Endodermal cell (in vitro differentiated cells): Measurements from ENCODE around the gene NASP. TPM values are rescaled to one million over a fixed set of nuclear protein-coding genes. Genes with fewer than 3 reads are reported as not detected.

Experiments used
- DNase-seq: peaks from one replicate; pipeline ENCODE4 v3.0.0-alpha.2; 2017
- H3K27ac ChIP-seq: 2 replicates; pipeline ENCODE4 v1.5.1; 2013; ENCODE audit warnings: mild to moderate bottlenecking, low read depth, low read length, moderate library complexity
- H3K27me3 ChIP-seq: 2 replicates; pipeline ENCODE4 v1.6.1; 2013; ENCODE audit warnings: mild to moderate bottlenecking, low read length, moderate library complexity; ENCODE audit not compliant: insufficient read depth, control insufficient read depth, poor library complexity, severe bottlenecking
- H3K36me3 ChIP-seq: 2 replicates; pipeline ENCODE4 v1.7.0; 2013; ENCODE audit warnings: mild to moderate bottlenecking, low read length, moderate library complexity; ENCODE audit not compliant: control insufficient read depth, insufficient read depth
- H3K4me1 ChIP-seq: one replicate; pipeline ENCODE4 v1.7.0; 2013; ENCODE audit warnings: low read length; ENCODE audit not compliant: control insufficient read depth, insufficient read depth
- H3K4me3 ChIP-seq: 2 replicates; pipeline ENCODE4 v1.5.1; 2013; ENCODE audit warnings: mild to moderate bottlenecking, low read length, moderate library complexity
- H3K9ac ChIP-seq: 2 replicates; pipeline ENCODE4 v1.6.1; 2013; ENCODE audit warnings: mild to moderate bottlenecking, low read length, moderate library complexity; ENCODE audit not compliant: poor library complexity, severe bottlenecking; ENCODE audit errors: extremely low read depth
- H3K9me3 ChIP-seq: 2 replicates; pipeline ENCODE4 v1.6.1; 2013; ENCODE audit warnings: mild to moderate bottlenecking, low read length, moderate library complexity; ENCODE audit not compliant: control insufficient read depth
- H3K27ac Mint-ChIP-seq: 2 replicates; pipeline ENCODE4 v1.8.0; 2020; ENCODE audit warnings: mixed read lengths
- H3K27me3 Mint-ChIP-seq: 2 replicates; pipeline ENCODE4 v1.8.0; 2021; ENCODE audit warnings: mild to moderate bottlenecking, mixed read lengths; ENCODE audit not compliant: insufficient read depth
- H3K36me3 Mint-ChIP-seq: 2 replicates; pipeline ENCODE4 v1.8.0; 2020; ENCODE audit warnings: low read depth, mixed read lengths
- H3K4me1 Mint-ChIP-seq: 2 replicates; pipeline ENCODE4 v1.8.0; 2020; ENCODE audit warnings: mixed read lengths
- H3K4me3 Mint-ChIP-seq: 2 replicates; pipeline ENCODE4 v1.8.0; 2020; ENCODE audit warnings: mild to moderate bottlenecking, moderate library complexity, mixed read lengths
- H3K9me3 Mint-ChIP-seq: 2 replicates; pipeline ENCODE4 v1.8.0; 2020; ENCODE audit warnings: mild to moderate bottlenecking, mixed read lengths
- WGBS, 2 experiments: methylation state at CpG; one replicate each; pipeline versions ENCODE4 v1.1.5 to v1.1.7; 2013; ENCODE audit warnings: missing lambda C conversion rate in 2 of 2, mixed read lengths in 1 of 2; ENCODE audit not compliant: insufficient coverage in 1 of 2, insufficient read length in 1 of 2; 5-methylcytosine and 5-hydroxymethylcytosine counted together
- total RNA-seq, 2 donors: library from RNA; stranded (reverse); fragmentation: NEBNext Ultra II Directional in 1 of 2; extraction: Animal tissue kit (Norgen Biotek cat#: 25700) in 1 of 2; gene quantifications; 2 replicates in 1 of 2; 3 replicates in 1 of 2; pipeline ENCODE4 v1.2.1, GENCODE V29; 2021
- TF ChIP-seq, protein P1 (sequence below): fragments of 200-600 bp; sonication (generic); conservative IDR thresholded peaks from 2 replicates; pipeline ENCODE4 v1.5.0; 2021; ENCODE audit warnings: antibody characterized with exemption, mild to moderate bottlenecking

The NASP gene
- total RNA-seq, 2 donors from 2014 or later: 368 to 385 TPM

DNA sequence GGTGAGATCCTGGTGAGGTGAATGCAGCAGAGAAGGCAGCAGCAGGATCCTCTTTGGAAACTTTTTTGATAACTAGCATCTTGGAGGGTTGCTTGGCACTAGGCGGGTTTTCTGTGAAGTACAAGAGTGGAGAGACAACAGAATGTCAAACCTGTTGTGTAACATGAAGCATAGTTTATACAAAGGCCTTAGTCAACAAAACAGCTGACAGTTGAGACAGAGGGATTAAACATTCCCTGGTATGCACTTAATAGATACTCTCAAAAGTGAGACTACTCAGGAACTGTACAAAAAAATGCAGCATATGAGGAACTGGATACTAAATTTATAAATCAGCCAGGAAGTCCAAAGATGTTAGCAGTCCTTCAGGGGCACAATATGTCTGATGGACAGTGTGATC lies 56.5 kb downstream of the NASP start:
- 78 to 92% methylated on average over 1 of the region's 1 CpG for WGBS, 2 experiments
- no peaks in the 10 kb centered on the region for H3K9me3 ChIP-seq
- Mint-ChIP-seq H3K9me3 (no peaks in the 10 kb centered on the region), H3K27me3 (no peaks in the 10 kb centered on the region), H3K27ac (peak overlapping the region; percentile 41), H3K4me3 (no peak overlapping the region), H3K4me1 (no peaks in the 10 kb centered on the region), H3K36me3 (peaks cover 28% of the 10 kb centered on the region)
- no peaks in the 10 kb centered on the region for H3K4me1 ChIP-seq
- peaks cover 84% of the 10 kb centered on the region for H3K36me3 ChIP-seq
- no peak overlapping the region for H3K9ac ChIP-seq
- no peak overlapping the region for H3K4me3 ChIP-seq
- no peak for DNase-seq
- peak overlapping the region; percentile 20 for H3K27ac ChIP-seq
- TF ChIP-seq, protein P1, sequence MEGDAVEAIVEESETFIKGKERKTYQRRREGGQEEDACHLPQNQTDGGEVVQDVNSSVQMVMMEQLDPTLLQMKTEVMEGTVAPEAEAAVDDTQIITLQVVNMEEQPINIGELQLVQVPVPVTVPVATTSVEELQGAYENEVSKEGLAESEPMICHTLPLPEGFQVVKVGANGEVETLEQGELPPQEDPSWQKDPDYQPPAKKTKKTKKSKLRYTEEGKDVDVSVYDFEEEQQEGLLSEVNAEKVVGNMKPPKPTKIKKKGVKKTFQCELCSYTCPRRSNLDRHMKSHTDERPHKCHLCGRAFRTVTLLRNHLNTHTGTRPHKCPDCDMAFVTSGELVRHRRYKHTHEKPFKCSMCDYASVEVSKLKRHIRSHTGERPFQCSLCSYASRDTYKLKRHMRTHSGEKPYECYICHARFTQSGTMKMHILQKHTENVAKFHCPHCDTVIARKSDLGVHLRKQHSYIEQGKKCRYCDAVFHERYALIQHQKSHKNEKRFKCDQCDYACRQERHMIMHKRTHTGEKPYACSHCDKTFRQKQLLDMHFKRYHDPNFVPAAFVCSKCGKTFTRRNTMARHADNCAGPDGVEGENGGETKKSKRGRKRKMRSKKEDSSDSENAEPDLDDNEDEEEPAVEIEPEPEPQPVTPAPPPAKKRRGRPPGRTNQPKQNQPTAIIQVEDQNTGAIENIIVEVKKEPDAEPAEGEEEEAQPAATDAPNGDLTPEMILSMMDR: no peak
- H3K27me3 ChIP-seq: no peaks in the 10 kb centered on the region

DNA sequence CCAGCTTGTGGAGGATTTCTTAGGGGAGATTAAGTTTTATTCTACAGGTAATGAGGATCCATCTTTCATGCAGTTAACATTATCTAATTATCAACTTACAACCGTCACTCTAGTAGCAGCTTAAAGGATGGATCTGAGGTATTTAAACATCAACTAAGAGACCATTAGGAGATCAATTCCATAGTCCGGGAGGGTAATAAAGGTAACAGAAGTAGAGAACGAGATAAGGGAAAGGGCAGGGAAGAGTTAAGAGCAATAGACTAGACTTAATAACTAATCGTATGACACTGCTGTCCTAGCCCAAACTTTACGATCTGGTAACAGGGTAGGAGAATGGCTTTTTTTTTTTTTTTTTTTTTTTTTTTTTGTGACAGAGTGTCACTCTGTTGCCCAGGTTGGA lies 59.5 kb downstream of the NASP start:
- no peaks in the 10 kb centered on the region for H3K27me3 Mint-ChIP-seq
- H3K4me1 ChIP-seq: no peaks in the 10 kb centered on the region
- no peak overlapping the region for H3K4me3 ChIP-seq
- H3K27ac ChIP-seq: no peak overlapping the region
- no peaks in the 10 kb centered on the region for H3K4me1 Mint-ChIP-seq
- H3K9me3 Mint-ChIP-seq: no peaks in the 10 kb centered on the region
- WGBS, 2 experiments: 89 to 100% methylated on average over 3 to 5 of the region's 5 CpGs
- H3K27me3 ChIP-seq: no peaks in the 10 kb centered on the region
- H3K4me3 Mint-ChIP-seq: no peak overlapping the region
- peaks cover 80% of the 10 kb centered on the region for H3K36me3 ChIP-seq
- no peaks in the 10 kb centered on the region for H3K9me3 ChIP-seq
- H3K36me3 Mint-ChIP-seq: peaks cover 52% of the 10 kb centered on the region
- H3K27ac Mint-ChIP-seq: no peak overlapping the region
- no peak for DNase-seq
- no peak overlapping the region for H3K9ac ChIP-seq
- TF ChIP-seq, protein P1: no peak

DNA sequence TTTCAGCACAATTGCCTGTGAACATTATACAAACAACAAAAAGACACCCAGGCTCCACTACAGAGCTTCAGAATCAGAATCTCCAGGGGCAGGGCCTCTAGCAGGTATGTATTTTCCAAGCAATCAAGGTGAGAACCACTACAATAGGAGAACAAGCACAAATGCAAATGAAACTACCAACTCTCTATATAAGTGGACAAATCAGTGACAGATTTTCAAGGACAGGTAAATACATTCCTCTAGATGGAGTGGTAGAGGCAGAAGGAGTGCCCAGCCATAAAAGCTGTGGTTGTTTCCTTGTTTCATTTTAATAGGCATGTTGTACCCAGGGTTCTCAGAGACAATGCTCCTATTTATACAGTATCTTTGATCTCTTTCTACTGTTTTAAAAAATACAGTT lies 60.1 kb downstream of the NASP start:
- Histone ChIP-seq H3K36me3 (peaks cover 78% of the 10 kb centered on the region), H3K9ac (no peak overlapping the region), H3K27me3 (no peaks in the 10 kb centered on the region), H3K4me3 (no peak overlapping the region), H3K4me1 (no peaks in the 10 kb centered on the region), H3K9me3 (no peaks in the 10 kb centered on the region), H3K27ac (no peak overlapping the region)
- H3K4me1 Mint-ChIP-seq: no peaks in the 10 kb centered on the region
- no peaks in the 10 kb centered on the region for H3K27me3 Mint-ChIP-seq
- DNase-seq: no peak
- H3K4me3 Mint-ChIP-seq: no peak overlapping the region
- peaks cover 55% of the 10 kb centered on the region for H3K36me3 Mint-ChIP-seq
- TF ChIP-seq, protein P1: peak; percentile 56
- H3K9me3 Mint-ChIP-seq: no peaks in the 10 kb centered on the region
- H3K27ac Mint-ChIP-seq: no peak overlapping the region
